Measurements from ENCODE around the gene ACOT7. TPM values are rescaled to one million over a fixed set of nuclear protein-coding genes. Genes with fewer than 3 reads are reported as not detected.

ACOT7 gene
- total and polyA plus RNA-seq, 2 experiments from 2014 or later, result 167 to 169 TPM

- Mint-ChIP-seq H3K27me3 (ENCODE audit: insufficient read depth, low read depth, poor library complexity) (peaks cover 31% of the 10 kb centered on the region), H3K4me1 (peaks cover 8% of the 10 kb centered on the region; the same call in 2 of the 3 replicates), H3K36me3 (ENCODE audit: low read depth) (no peaks in the 10 kb centered on the region; the same call in 2 of the 3 replicates), H3K4me3 (no peak overlapping the region), H3K27ac (no peak overlapping the region), H3K9me3 (no peaks in the 10 kb centered on the region; the same call in 2 of the 3 replicates)
- no peaks in the 10 kb centered on the region for H3K9me2 ChIP-seq (ENCODE audit: insufficient read depth)
- H3K27me3 ChIP-seq (ENCODE audit: insufficient read depth), result peaks cover 21% of the 10 kb centered on the region
- H4K20me1 ChIP-seq (replicated peaks; ENCODE audit: insufficient read depth), result no peaks in the 10 kb centered on the region; the same call in 1 of the 2 replicates
- H2AFZ ChIP-seq, result no peak overlapping the region
- H3K79me2 ChIP-seq (replicated peaks; ENCODE audit: insufficient read depth), result no peaks in the 10 kb centered on the region
- DNase-seq (ENCODE audit: low spot score), result no peak
- no peaks in the 10 kb centered on the region for H3K36me3 ChIP-seq (ENCODE audit: insufficient read depth)
- H3K4me2 ChIP-seq, result no peak overlapping the region
- TF ChIP-seq POLR2AphosphoS5 (IDR thresholded peaks at IDR 0.05; ENCODE audit: low read depth) (no peak), ETS1 (IDR thresholded peaks at IDR 0.05) (no peak), CREB1 (CRISPR knock-in tag; IDR thresholded peaks at IDR 0.05; ENCODE audit: low read depth) (no peak), STAT1 (IDR thresholded peaks at IDR 0.05; ENCODE audit: unreplicated experiment) (no peak), ZNF462 (CRISPR knock-in tag; IDR thresholded peaks at IDR 0.05) (no peak), CTCF (conservative IDR thresholded peaks at IDR 0.05; ENCODE audit: low read depth in 2 of 2) (no peak), ZNF331 (CRISPR knock-in tag; IDR thresholded peaks at IDR 0.05; ENCODE audit: low read depth) (no peak), EZH2phosphoT487 (IDR thresholded peaks at IDR 0.05; ENCODE audit: unreplicated experiment) (no peak), EZH2 (IDR thresholded peaks at IDR 0.05; ENCODE audit: low read depth, unreplicated experiment) (no peak), ZNF114 (CRISPR knock-in tag; IDR thresholded peaks at IDR 0.05) (no peak), NANOG (IDR thresholded peaks at IDR 0.05; ENCODE audit: borderline replicate concordance) (no peak), REST (IDR thresholded peaks at IDR 0.05; ENCODE audit: unreplicated experiment) (no peak), JUNB (IDR thresholded peaks at IDR 0.05; ENCODE audit: unreplicated experiment) (no peak)
- H3K27ac ChIP-seq (ENCODE audit: low read depth), result no peak overlapping the region
- no peak for ATAC-seq
- H3F3A ChIP-seq (replicated peaks; ENCODE audit: low read depth), result peaks cover 17% of the 10 kb centered on the region
- H3K4me1 ChIP-seq (ENCODE audit: insufficient read depth), result no peaks in the 10 kb centered on the region; the same call in 1 of the 2 replicates
- no peak overlapping the region for H3K4me3 ChIP-seq
Observed at GRCh38 chr1:6258675-6259074, 134.9 kb downstream of the ACOT7 start.

Data from GM23338 (cell line).